SK-N-SH treated with all-trans-retinoic acid at 6 μM for 48 hours (cell line): ENCODE measurements around the gene BLOC1S1.

Experiments used
- ATAC-seq: fragments of 200-7000 bp; cut with Tn5 transposase; 3 replicates; pipeline ENCODE4 v1.9.1; 2020; ENCODE audit warnings: mild to moderate bottlenecking, moderate library complexity
- ARNTL ChIP-seq: fragments of 450-650 bp; formaldehyde crosslinking; IDR thresholded peaks from 2 replicates; pipeline ENCODE4 v1.5.0; 2020; ENCODE audit warnings: low read depth, mild to moderate bottlenecking, moderate library complexity, borderline replicate concordance
- BACH2 ChIP-seq: fragments of 250-450 bp; sonication (Bioruptor Pico); IDR thresholded peaks from 2 replicates; pipeline ENCODE4 v1.9.0; 2021; ENCODE audit warnings: mild to moderate bottlenecking, borderline replicate concordance
- CREB5 ChIP-seq: fragments of 250-450 bp; sonication (Bioruptor Pico); IDR thresholded peaks from 2 replicates; pipeline ENCODE4 v1.5.1; 2020; ENCODE audit warnings: low read depth, mild to moderate bottlenecking, moderate library complexity
- ISL1 ChIP-seq: fragments of 250-450 bp; sonication (Bioruptor Pico); IDR thresholded peaks from 2 replicates; pipeline ENCODE4 v2.1.2; 2022; ENCODE audit warnings: mild to moderate bottlenecking, moderate library complexity
- OSR1 ChIP-seq: fragments of 250-450 bp; sonication (Bioruptor Pico); IDR thresholded peaks from 2 replicates; pipeline ENCODE4 v1.8.0; 2022; ENCODE audit warnings: moderate library complexity, mild to moderate bottlenecking, inconsistent platforms
- RARB ChIP-seq: fragments of 250-450 bp; sonication (Bioruptor Pico); IDR thresholded peaks from 2 replicates; pipeline ENCODE4 v1.8.0; 2021; ENCODE audit warnings: mild to moderate bottlenecking, moderate library complexity
- SNAI2 ChIP-seq: fragments of 250-450 bp; sonication (Bioruptor Pico); IDR thresholded peaks from 2 replicates; pipeline ENCODE4 v1.5.0; 2020; ENCODE audit warnings: mild to moderate bottlenecking, moderate library complexity
- TCF4 ChIP-seq: fragments of 250-450 bp; sonication (Bioruptor Pico); IDR thresholded peaks from 2 replicates; pipeline ENCODE4 v1.8.0; 2021; ENCODE audit warnings: mild to moderate bottlenecking, moderate library complexity, borderline replicate concordance
- TOX ChIP-seq: fragments of 250-450 bp; sonication (Bioruptor Pico); IDR thresholded peaks from 2 replicates; pipeline ENCODE4 v1.8.0; 2021; ENCODE audit warnings: mild to moderate bottlenecking, moderate library complexity, borderline replicate concordance
- ZFP30 ChIP-seq: fragments of 450-650 bp; formaldehyde crosslinking; IDR thresholded peaks from 2 replicates; pipeline ENCODE4 v1.5.0; 2022; ENCODE audit warnings: mild to moderate bottlenecking, moderate library complexity
- ZNF565 ChIP-seq: fragments of 450-650 bp; formaldehyde crosslinking; conservative IDR thresholded peaks from 2 replicates; pipeline ENCODE4 v1.5.0; 2020; ENCODE audit warnings: low read depth, mild to moderate bottlenecking, moderate library complexity
- ZNF70 ChIP-seq: fragments of 450-650 bp; formaldehyde crosslinking; IDR thresholded peaks from 2 replicates; pipeline ENCODE4 v1.5.0; 2020; ENCODE audit warnings: mild to moderate bottlenecking, moderate library complexity
- ZNF8 ChIP-seq: fragments of 450-650 bp; formaldehyde crosslinking; IDR thresholded peaks from 2 replicates; pipeline ENCODE4 v1.5.0; 2020; ENCODE audit warnings: mild to moderate bottlenecking, moderate library complexity
- TF ChIP-seq, protein P1 (sequence below): fragments of 250-450 bp; sonication (Bioruptor Pico); IDR thresholded peaks from 2 replicates; pipeline ENCODE4 v1.5.1; 2021; ENCODE audit warnings: mild to moderate bottlenecking, moderate library complexity
- TF ChIP-seq, protein P2 (sequence below): fragments of 250-450 bp; sonication (Bioruptor Pico); IDR thresholded peaks from 2 replicates; pipeline ENCODE4 v1.8.0; 2020; ENCODE audit warnings: mild to moderate bottlenecking, moderate library complexity, borderline replicate concordance
- TF ChIP-seq, protein P3 (sequence below): fragments of 250-450 bp; sonication (Bioruptor Pico); IDR thresholded peaks from 2 replicates; pipeline ENCODE4 v1.5.0; 2020; ENCODE audit warnings: mild to moderate bottlenecking, moderate library complexity
- TF ChIP-seq, protein P4 (sequence below): fragments of 250-450 bp; sonication (Bioruptor Pico); IDR thresholded peaks from 2 replicates; pipeline ENCODE4 v1.8.0; 2021; ENCODE audit warnings: low read depth, mild to moderate bottlenecking, moderate library complexity, borderline replicate concordance

BLOC1S1 gene

DNA sequence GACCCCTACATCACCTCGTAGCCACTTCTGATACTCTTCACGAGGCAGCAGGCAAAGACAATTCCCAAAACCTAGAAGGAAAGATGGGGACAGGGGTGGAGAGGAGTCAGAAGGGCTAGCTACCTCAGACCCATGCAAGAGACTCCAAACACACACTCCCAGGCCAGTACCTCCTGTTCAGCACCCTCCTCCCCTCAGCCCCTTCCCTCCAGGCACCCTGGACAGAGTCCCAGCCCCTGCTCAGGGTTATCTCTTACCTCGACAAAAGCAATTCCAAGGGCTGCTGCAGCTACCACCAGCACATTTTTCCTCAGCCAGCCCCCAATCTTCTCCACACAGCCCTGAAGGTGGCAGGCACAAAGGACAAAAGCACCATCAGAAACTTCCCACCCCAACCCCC lies 9.7 kb downstream of the BLOC1S1 start:
- TF ChIP-seq SNAI2 (CRISPR knock-in tag): no peak
- TF ChIP-seq, all 23 proteins: peak for 0
- ATAC-seq: no peak

DNA sequence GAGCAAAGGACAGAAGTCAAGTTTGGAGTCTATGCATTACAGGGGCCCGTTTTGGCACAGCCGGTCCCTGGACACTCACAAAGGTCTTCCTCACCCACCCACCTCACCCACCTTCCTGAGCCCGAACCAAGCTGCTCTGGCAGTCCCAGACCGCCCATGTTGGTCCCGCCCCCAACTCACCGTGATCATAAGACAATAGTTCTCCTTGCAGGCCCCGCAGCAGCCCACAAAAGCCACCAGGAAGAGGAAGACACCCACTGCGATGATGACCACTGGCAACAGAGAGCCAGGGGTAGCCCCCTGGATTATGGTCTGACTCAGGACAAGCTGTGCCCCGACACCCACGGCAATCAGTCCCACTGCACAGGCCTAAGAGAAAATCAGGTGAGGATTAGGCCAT lies 11.1 kb downstream of the BLOC1S1 start:
- TF ChIP-seq, protein P1, sequence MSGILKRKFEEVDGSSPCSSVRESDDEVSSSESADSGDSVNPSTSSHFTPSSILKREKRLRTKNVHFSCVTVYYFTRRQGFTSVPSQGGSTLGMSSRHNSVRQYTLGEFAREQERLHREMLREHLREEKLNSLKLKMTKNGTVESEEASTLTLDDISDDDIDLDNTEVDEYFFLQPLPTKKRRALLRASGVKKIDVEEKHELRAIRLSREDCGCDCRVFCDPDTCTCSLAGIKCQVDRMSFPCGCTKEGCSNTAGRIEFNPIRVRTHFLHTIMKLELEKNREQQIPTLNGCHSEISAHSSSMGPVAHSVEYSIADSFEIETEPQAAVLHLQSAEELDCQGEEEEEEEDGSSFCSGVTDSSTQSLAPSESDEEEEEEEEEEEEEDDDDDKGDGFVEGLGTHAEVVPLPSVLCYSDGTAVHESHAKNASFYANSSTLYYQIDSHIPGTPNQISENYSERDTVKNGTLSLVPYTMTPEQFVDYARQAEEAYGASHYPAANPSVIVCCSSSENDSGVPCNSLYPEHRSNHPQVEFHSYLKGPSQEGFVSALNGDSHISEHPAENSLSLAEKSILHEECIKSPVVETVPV (CRISPR knock-in tag): no peak
- TF ChIP-seq TCF4 (CRISPR knock-in tag): no peak
- TF ChIP-seq, protein P2, sequence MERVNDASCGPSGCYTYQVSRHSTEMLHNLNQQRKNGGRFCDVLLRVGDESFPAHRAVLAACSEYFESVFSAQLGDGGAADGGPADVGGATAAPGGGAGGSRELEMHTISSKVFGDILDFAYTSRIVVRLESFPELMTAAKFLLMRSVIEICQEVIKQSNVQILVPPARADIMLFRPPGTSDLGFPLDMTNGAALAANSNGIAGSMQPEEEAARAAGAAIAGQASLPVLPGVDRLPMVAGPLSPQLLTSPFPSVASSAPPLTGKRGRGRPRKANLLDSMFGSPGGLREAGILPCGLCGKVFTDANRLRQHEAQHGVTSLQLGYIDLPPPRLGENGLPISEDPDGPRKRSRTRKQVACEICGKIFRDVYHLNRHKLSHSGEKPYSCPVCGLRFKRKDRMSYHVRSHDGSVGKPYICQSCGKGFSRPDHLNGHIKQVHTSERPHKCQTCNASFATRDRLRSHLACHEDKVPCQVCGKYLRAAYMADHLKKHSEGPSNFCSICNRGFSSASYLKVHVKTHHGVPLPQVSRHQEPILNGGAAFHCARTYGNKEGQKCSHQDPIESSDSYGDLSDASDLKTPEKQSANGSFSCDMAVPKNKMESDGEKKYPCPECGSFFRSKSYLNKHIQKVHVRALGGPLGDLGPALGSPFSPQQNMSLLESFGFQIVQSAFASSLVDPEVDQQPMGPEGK (CRISPR knock-in tag): no peak
- no peak for ATAC-seq

GRCh38 chr12:55727643-55728185 lies 11.9 kb downstream of the BLOC1S1 start:
- TF ChIP-seq ZNF8 (CRISPR knock-in tag): no peak
- no peak for TF ChIP-seq SNAI2 (CRISPR knock-in tag)
- TF ChIP-seq ZNF70 (CRISPR knock-in tag): no peak
- TF ChIP-seq, protein P3, sequence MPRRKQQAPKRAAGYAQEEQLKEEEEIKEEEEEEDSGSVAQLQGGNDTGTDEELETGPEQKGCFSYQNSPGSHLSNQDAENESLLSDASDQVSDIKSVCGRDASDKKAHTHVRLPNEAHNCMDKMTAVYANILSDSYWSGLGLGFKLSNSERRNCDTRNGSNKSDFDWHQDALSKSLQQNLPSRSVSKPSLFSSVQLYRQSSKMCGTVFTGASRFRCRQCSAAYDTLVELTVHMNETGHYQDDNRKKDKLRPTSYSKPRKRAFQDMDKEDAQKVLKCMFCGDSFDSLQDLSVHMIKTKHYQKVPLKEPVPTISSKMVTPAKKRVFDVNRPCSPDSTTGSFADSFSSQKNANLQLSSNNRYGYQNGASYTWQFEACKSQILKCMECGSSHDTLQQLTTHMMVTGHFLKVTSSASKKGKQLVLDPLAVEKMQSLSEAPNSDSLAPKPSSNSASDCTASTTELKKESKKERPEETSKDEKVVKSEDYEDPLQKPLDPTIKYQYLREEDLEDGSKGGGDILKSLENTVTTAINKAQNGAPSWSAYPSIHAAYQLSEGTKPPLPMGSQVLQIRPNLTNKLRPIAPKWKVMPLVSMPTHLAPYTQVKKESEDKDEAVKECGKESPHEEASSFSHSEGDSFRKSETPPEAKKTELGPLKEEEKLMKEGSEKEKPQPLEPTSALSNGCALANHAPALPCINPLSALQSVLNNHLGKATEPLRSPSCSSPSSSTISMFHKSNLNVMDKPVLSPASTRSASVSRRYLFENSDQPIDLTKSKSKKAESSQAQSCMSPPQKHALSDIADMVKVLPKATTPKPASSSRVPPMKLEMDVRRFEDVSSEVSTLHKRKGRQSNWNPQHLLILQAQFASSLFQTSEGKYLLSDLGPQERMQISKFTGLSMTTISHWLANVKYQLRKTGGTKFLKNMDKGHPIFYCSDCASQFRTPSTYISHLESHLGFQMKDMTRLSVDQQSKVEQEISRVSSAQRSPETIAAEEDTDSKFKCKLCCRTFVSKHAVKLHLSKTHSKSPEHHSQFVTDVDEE (CRISPR knock-in tag): no peak
- TF ChIP-seq, protein P1 (CRISPR knock-in tag): no peak
- no peak for TF ChIP-seq ISL1 (CRISPR knock-in tag)
- TF ChIP-seq ARNTL (CRISPR knock-in tag): no peak
- no peak for TF ChIP-seq ZNF565 (CRISPR knock-in tag)
- TF ChIP-seq BACH2 (CRISPR knock-in tag): no peak
- no peak for TF ChIP-seq CREB5 (CRISPR knock-in tag)
- TF ChIP-seq, all 23 proteins: peak for 0
- ATAC-seq: no peak

GRCh38 chr12:55728186-55728938 lies 12.5 kb downstream of the BLOC1S1 start:
- ATAC-seq: peak; percentile 32
- TF ChIP-seq, protein P4, sequence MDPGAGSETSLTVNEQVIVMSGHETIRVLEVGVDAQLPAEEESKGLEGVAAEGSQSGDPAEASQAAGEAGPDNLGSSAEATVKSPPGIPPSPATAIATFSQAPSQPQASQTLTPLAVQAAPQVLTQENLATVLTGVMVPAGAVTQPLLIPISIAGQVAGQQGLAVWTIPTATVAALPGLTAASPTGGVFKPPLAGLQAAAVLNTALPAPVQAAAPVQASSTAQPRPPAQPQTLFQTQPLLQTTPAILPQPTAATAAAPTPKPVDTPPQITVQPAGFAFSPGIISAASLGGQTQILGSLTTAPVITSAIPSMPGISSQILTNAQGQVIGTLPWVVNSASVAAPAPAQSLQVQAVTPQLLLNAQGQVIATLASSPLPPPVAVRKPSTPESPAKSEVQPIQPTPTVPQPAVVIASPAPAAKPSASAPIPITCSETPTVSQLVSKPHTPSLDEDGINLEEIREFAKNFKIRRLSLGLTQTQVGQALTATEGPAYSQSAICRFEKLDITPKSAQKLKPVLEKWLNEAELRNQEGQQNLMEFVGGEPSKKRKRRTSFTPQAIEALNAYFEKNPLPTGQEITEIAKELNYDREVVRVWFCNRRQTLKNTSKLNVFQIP (CRISPR knock-in tag): no peak
- no peak for TF ChIP-seq TOX (CRISPR knock-in tag)
- TF ChIP-seq OSR1 (CRISPR knock-in tag): no peak
- TF ChIP-seq RARB (CRISPR knock-in tag): no peak
- TF ChIP-seq BACH2 (CRISPR knock-in tag): no peak
- TF ChIP-seq TCF4 (CRISPR knock-in tag): no peak
- TF ChIP-seq, protein P3 (CRISPR knock-in tag): no peak
- no peak for TF ChIP-seq ZFP30 (CRISPR knock-in tag)
- TF ChIP-seq ARNTL (CRISPR knock-in tag): no peak
- no peak for TF ChIP-seq CREB5 (CRISPR knock-in tag)
- TF ChIP-seq, all 23 proteins: peak for 0
